NCI-H2029 treated with DMSO at 0.1 percent for 48 hours (cell line): ENCODE data around the gene LIN28B.
A peak's percentile ranks its signal among the peaks of the same experiment; 100 is the strongest.
"Not testable (repeated sequence)": the region's sequence is repeated elsewhere in the genome, so short reads cannot be mapped to it uniquely, and the experiment has no call there.

Experiments used
- DNase-seq: peaks from one replicate; lab custom pipeline; 2025; lab: John Stamatoyannopoulos, UW

Gene LIN28B

GRCh38 chr6:105069821-105070445 is 113.0 kb downstream of the LIN28B start:
- DNase-seq, result no peak

GRCh38 chr6:105072798-105073199 is 115.9 kb downstream of the LIN28B start:
- no peak for DNase-seq

- no peak for DNase-seq
Measured at GRCh38 chr6:105075210-105075609, 118.3 kb downstream of the LIN28B start.

- DNase-seq, result not testable (repeated sequence)
Measured at GRCh38 chr6:105076418-105076817, 119.5 kb downstream of the LIN28B start.

- peak; percentile 43 for DNase-seq
Measured at GRCh38 chr6:105077596-105078385, 120.9 kb downstream of the LIN28B start.

- DNase-seq, result no peak
Measured at GRCh38 chr6:105078386-105078708, 121.4 kb downstream of the LIN28B start.

GRCh38 chr6:105080279-105080678 is 123.4 kb downstream of the LIN28B start:
- no peak for DNase-seq

GRCh38 chr6:105081662-105082061 is 124.8 kb downstream of the LIN28B start:
- DNase-seq, result not testable (repeated sequence)

- peak; percentile 62 for DNase-seq
Measured at GRCh38 chr6:105087571-105088211, 130.8 kb downstream of the LIN28B start.

- DNase-seq, result no peak
Measured at GRCh38 chr6:105091140-105091829, 134.4 kb downstream of the LIN28B start.

GRCh38 chr6:105094133-105094640 is 137.3 kb downstream of the LIN28B start:
- no peak for DNase-seq

GRCh38 chr6:105095139-105095538 is 138.2 kb downstream of the LIN28B start:
- no peak for DNase-seq

- no peak for DNase-seq
Measured at GRCh38 chr6:105097288-105097687, 140.4 kb downstream of the LIN28B start.

GRCh38 chr6:105099371-105099770 is 142.5 kb downstream of the LIN28B start:
- no peak for DNase-seq

- no peak for DNase-seq
Measured at GRCh38 chr6:105102186-105102585, 145.3 kb downstream of the LIN28B start.

GRCh38 chr6:105105094-105105493 is 148.2 kb downstream of the LIN28B start:
- no peak for DNase-seq

- no peak for DNase-seq
Measured at GRCh38 chr6:105106260-105106659, 149.4 kb downstream of the LIN28B start.

GRCh38 chr6:105107207-105107606 is 150.3 kb downstream of the LIN28B start:
- DNase-seq, result no peak

- no peak for DNase-seq
Measured at GRCh38 chr6:105108631-105109262, 151.8 kb downstream of the LIN28B start.

GRCh38 chr6:105109955-105110895 is 153.3 kb downstream of the LIN28B start:
- no peak for DNase-seq

GRCh38 chr6:105111105-105111504 is 154.2 kb downstream of the LIN28B start:
- DNase-seq, result no peak
